GM06990 (cell line): ENCODE measurements around the gene CDC42BPG.
A peak's percentile ranks its signal among the peaks of the same experiment; 100 is the strongest.

Source experiments
- DNase-seq: peaks from one replicate; pipeline ENCODE4 v3.0.0-alpha.2; 2011; ENCODE audit not compliant: insufficient read length; ENCODE audit errors: extremely low read depth
- H3K27me3 ChIP-seq: replicated peaks from 2 replicates; pipeline ENCODE4 v1.6.0; 2011; ENCODE audit warnings: low read length; ENCODE audit not compliant: control insufficient read depth, insufficient read depth
- H3K36me3 ChIP-seq: 2 replicates; pipeline ENCODE4 v1.5.1; 2011; ENCODE audit warnings: low read length; ENCODE audit not compliant: control insufficient read depth, insufficient read depth
- H3K4me3 ChIP-seq: replicated peaks from 2 replicates; pipeline ENCODE4 v1.5.1; 2011; ENCODE audit warnings: low read depth, mild to moderate bottlenecking, control low read depth, low read length
- CTCF ChIP-seq: IDR thresholded peaks from 2 replicates; pipeline ENCODE4 v1.5.1; 2011; ENCODE audit warnings: low read length, control low read depth, mild to moderate bottlenecking, inconsistent platforms; ENCODE audit not compliant: insufficient read depth, poor library complexity, severe bottlenecking

Gene CDC42BPG

GRCh38 chr11:64878223-64878493, 33.7 kb upstream of the CDC42BPG start:
- Histone ChIP-seq H3K36me3 (peaks cover 14% of the 10 kb centered on the region), H3K27me3 (no peaks in the 10 kb centered on the region), H3K4me3 (peak overlapping the region; percentile 99)
- no peak for DNase-seq
- no peak for TF ChIP-seq CTCF

DNA sequence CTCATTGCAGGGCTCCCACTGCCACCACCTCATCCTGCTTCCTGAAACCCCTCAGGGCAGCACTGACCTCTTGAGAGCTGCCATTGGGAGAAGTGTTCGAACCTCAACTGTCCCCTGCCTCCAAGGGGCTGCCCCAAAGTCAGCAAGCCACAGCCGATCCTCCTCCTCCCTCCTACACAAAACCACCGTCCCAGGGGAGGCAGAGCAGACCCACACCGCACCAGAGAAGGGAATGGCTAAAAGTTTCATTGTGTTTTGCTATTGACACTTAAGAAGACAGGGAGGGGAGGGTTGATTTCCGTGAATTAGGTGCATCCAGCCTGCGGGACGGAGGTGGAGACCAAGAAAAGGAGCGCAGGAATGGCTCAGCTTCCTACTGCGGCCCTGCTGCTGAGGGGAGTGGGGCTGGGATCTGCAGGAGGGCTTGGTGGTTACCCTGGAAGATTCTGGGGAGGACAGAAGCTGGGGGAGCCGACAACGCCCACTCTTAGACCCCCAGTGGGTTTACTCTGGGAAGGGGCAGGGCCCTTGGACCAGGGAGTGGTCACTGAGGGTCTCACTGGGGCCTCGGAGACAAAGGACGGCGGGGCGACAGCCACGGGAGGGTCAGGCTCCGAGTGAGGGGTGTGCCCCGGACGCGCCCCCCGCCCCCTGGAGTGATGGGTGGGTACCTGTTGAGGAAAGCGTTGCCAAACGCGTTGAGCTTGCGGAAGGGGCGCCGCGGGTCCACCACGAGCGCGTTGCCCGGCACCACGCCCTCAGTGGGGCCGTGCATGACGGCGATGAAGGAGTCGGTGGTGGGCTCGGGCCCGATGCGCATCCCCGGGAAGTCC, 33.2 kb upstream of the CDC42BPG start:
- TF ChIP-seq CTCF = no peak
- H3K4me3 ChIP-seq = peak overlapping the region; percentile 99
- peaks cover 18% of the 10 kb centered on the region for H3K36me3 ChIP-seq
- H3K27me3 ChIP-seq = no peaks in the 10 kb centered on the region
- DNase-seq = peak; percentile 55

DNA sequence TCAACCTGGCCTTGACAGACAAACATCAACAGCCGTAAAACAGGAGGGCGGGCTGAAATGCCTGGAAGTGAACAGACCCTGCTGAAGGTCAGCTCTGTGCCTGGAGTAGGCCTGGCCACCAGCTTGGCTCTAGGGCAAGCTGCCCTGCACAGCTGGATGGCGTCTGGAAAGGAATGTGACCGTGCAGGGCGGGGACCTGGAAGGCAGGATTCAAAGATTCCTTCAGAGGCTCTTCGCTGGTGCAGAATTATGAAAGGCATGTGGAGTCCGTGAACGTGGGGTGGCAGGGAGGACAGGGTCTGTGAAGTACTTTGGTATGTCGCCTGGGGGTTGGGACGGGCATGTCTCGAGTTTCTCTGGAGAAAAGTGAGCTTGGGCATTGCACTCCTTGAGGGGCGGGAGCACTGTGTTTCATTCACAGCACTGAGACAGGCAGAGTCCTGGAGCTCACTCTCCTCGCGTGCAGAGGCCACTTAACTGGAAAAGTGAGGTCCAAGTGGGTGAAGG, 32.4 kb upstream of the CDC42BPG start:
- peak overlapping the region; percentile 99 for H3K4me3 ChIP-seq
- no peaks in the 10 kb centered on the region for H3K27me3 ChIP-seq
- DNase-seq = no peak
- peaks cover 20% of the 10 kb centered on the region for H3K36me3 ChIP-seq
- TF ChIP-seq CTCF = no peak

DNA sequence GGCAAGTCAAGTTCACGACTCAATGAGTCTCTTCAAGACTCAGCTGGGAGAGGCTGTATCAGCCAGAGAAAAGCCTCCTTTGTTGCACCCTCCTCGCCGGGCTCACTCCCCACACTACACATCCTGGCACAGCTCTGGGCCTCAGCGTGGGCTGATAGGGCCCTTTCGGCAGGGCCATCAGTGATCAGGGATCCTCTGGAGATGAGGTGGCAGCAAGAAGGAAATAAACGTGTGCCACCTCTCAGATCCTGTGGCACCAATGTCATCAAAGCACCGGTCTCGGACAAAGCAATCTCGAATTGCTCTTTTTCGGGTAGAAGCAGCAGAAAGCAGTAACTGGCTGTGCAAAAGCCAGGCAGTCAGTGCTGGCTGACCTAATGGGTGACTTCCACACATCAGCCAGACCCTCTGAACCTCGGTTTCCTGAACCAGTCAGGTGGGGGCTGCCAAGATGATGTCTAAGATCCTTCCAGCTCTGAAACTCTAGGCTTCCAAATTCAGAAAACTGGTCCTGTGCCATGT, 31.8 kb upstream of the CDC42BPG start:
- peak overlapping the region; percentile 99 for H3K4me3 ChIP-seq
- no peaks in the 10 kb centered on the region for H3K27me3 ChIP-seq
- DNase-seq = no peak
- peaks cover 23% of the 10 kb centered on the region for H3K36me3 ChIP-seq
- TF ChIP-seq CTCF = no peak

DNA sequence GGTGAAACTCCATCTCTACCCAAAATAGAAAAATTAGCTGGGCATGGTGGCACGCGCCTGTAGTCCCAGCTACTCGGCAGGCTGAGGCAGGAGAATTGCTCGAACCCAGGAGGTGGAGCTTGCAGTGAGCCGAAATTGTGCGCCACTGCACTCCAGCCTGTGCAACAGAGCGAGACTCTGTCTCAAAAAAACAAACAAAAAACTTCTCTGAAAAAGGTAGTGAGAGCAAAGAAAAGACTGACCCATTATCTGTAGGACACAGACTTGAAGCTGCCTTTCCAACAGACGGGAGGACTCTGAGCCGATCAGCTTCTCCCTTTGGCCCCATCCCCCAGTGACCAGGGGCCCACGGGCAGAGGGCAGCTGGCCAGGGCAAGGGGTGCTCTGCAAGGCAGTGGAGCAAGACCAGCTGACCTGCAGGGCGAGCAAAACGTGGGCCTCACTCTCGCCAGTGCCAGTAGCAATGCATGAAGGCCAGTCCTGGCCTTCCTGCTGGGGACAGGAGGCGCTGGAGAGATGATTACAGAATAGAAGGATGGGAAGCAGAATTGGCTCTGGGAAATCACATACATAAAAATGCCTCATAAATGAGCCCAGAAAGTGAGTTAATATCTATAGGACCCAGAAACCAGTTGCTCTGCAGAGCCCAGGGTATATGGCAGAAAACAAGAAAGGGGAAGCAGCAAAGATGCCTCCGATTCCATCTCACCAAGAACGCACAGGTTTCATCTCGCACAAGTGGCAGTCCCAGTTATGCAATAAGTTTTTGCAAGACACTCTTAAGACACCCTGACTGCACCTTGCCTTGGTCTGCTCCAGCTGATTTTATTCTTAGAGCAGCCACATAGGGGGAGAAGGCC, 31.1 kb upstream of the CDC42BPG start:
- no peak for DNase-seq
- Histone ChIP-seq H3K4me3 (peak overlapping the region; percentile 99), H3K36me3 (peaks cover 27% of the 10 kb centered on the region), H3K27me3 (no peaks in the 10 kb centered on the region)
- TF ChIP-seq CTCF = no peak
